ENCODE measurements around the gene RAD54L. TPM values are rescaled to one million over a fixed set of nuclear protein-coding genes. Genes with fewer than 3 reads are reported as not detected.

Gene RAD54L
- polyA plus RNA-seq, 1 donor from 2014 or later, result 1.1 TPM

- Histone ChIP-seq H3K9ac (ENCODE audit: low read length) (no peak overlapping the region), H3F3A (ENCODE audit: insufficient read depth, low read length, poor library complexity, severe bottlenecking) (no peaks in the 10 kb centered on the region), H3K79me2 (replicated peaks; ENCODE audit: insufficient read depth, low read length) (no peaks in the 10 kb centered on the region), H3K27me3 (ENCODE audit: insufficient read depth, low read depth, low read length) (no peaks in the 10 kb centered on the region), H3K4me2 (ENCODE audit: low read length) (no peak overlapping the region), H3K9me3 (ENCODE audit: low read length) (no peaks in the 10 kb centered on the region), H4K20me1 (ENCODE audit: insufficient read depth) (no peaks in the 10 kb centered on the region), H2AFZ (ENCODE audit: low read depth, low read length) (no peak overlapping the region), H3K4me3 (ENCODE audit: low read length) (no peak overlapping the region), H3K36me3 (ENCODE audit: insufficient read depth, low read length) (no peaks in the 10 kb centered on the region), H3K9me2 (ENCODE audit: insufficient read depth, low read length) (no peaks in the 10 kb centered on the region), H3K27ac (ENCODE audit: low read length) (no peak overlapping the region)
- TF ChIP-seq RAD21 (conservative IDR thresholded peaks at IDR 0.05) (no peak), TAF1 (IDR thresholded peaks at IDR 0.05; ENCODE audit: low read depth) (no peak), REST (IDR thresholded peaks at IDR 0.05; ENCODE audit: borderline replicate concordance) (no peak), MXI1 (conservative IDR thresholded peaks at IDR 0.05; ENCODE audit: poor library complexity, severe bottlenecking) (no peak), EZH2 (IDR thresholded peaks at IDR 0.05; ENCODE audit: borderline replicate concordance, insufficient read depth, low read length, poor library complexity, severe bottlenecking) (no peak)
Observed at GRCh38 chr1:46274225-46275029, 26.9 kb downstream of the RAD54L start.

- Histone ChIP-seq H2AFZ (ENCODE audit: low read depth, low read length) (no peak overlapping the region), H3K9me2 (ENCODE audit: insufficient read depth, low read length) (no peaks in the 10 kb centered on the region), H3K36me3 (ENCODE audit: insufficient read depth, low read length) (no peaks in the 10 kb centered on the region), H3K9me3 (ENCODE audit: low read length) (no peaks in the 10 kb centered on the region), H3K4me3 (ENCODE audit: low read length) (no peak overlapping the region), H3K4me2 (ENCODE audit: low read length) (no peak overlapping the region), H3K27ac (ENCODE audit: low read length) (no peak overlapping the region), H3F3A (ENCODE audit: insufficient read depth, low read length, poor library complexity, severe bottlenecking) (no peaks in the 10 kb centered on the region), H4K20me1 (ENCODE audit: insufficient read depth) (no peaks in the 10 kb centered on the region), H3K9ac (ENCODE audit: low read length) (no peak overlapping the region), H3K27me3 (ENCODE audit: insufficient read depth, low read depth, low read length) (no peaks in the 10 kb centered on the region), H3K79me2 (replicated peaks; ENCODE audit: insufficient read depth, low read length) (no peaks in the 10 kb centered on the region)
- TF ChIP-seq EP300 (conservative IDR thresholded peaks at IDR 0.05; ENCODE audit: poor library complexity, severe bottlenecking) (no peak), TAF1 (IDR thresholded peaks at IDR 0.05; ENCODE audit: low read depth) (no peak), MXI1 (conservative IDR thresholded peaks at IDR 0.05; ENCODE audit: poor library complexity, severe bottlenecking) (no peak), SMC3 (conservative IDR thresholded peaks at IDR 0.05; ENCODE audit: poor library complexity) (no peak), POLR2AphosphoS5 (IDR thresholded peaks at IDR 0.05) (no peak), EZH2 (IDR thresholded peaks at IDR 0.05; ENCODE audit: borderline replicate concordance, insufficient read depth, low read length, poor library complexity, severe bottlenecking) (no peak), REST (IDR thresholded peaks at IDR 0.05; ENCODE audit: borderline replicate concordance) (no peak), RAD21 (conservative IDR thresholded peaks at IDR 0.05) (no peak), CTCF (IDR thresholded peaks at IDR 0.05; ENCODE audit: poor library complexity, severe bottlenecking) (no peak)
Observed at GRCh38 chr1:46275030-46275337, 27.4 kb downstream of the RAD54L start.
